ENCODE data around the gene ENPP3.

- no peak for TF ChIP-seq EZH2 (IDR thresholded peaks at IDR 0.05; ENCODE audit: insufficient read depth, poor library complexity, severe bottlenecking)
- no peak for TF ChIP-seq EZH2phosphoT487 (IDR thresholded peaks at IDR 0.05; ENCODE audit: insufficient read depth, low read depth)
Observed at GRCh38 chr6:131780600-131780999, 143.5 kb downstream of the ENPP3 start.

Measured in GM23248 (cell line).